Endometrium (tissue), 2 donors: ENCODE measurements around the gene CA7.
"Not testable (repeated sequence)": the region's sequence is repeated elsewhere in the genome, so short reads cannot be mapped to it uniquely, and the experiment has no call there.

ENCODE experiments used
- FAIRE-seq: peaks from 2 replicates; lab custom pipeline; 2012; peaks lifted over from hg19 to GRCh38; lab: Jason Lieb, UNC
- donor health status: control.
- donor health status: control.

Gene CA7

GRCh38 chr16:66846831-66847230, 2.6 kb downstream of the CA7 start:
- FAIRE-seq: no peak

- no peak for FAIRE-seq
These were observed 3.4 kb downstream of the CA7 start for GRCh38 chr16:66847533-66848067.

- FAIRE-seq: no peak
These were observed 4.0 kb downstream of the CA7 start for GRCh38 chr16:66848172-66848571.

- no peak for FAIRE-seq
These were observed 4.8 kb downstream of the CA7 start for GRCh38 chr16:66849021-66849420.

- no peak for FAIRE-seq
These were observed 5.3 kb downstream of the CA7 start for GRCh38 chr16:66849549-66849948.

GRCh38 chr16:66850115-66850815, 6.1 kb downstream of the CA7 start:
- no peak for FAIRE-seq

GRCh38 chr16:66851166-66851964, 7.2 kb downstream of the CA7 start:
- no peak for FAIRE-seq

- FAIRE-seq: no peak
These were observed 9.3 kb downstream of the CA7 start for GRCh38 chr16:66853261-66854139.

GRCh38 chr16:66856184-66856730, 12.0 kb downstream of the CA7 start:
- FAIRE-seq: no peak

- no peak for FAIRE-seq
These were observed 12.6 kb downstream of the CA7 start for GRCh38 chr16:66856801-66857200.

- FAIRE-seq: no peak
These were observed 13.2 kb downstream of the CA7 start for GRCh38 chr16:66857437-66857836.

- no peak for FAIRE-seq
These were observed 14.7 kb downstream of the CA7 start for GRCh38 chr16:66858740-66859396.

GRCh38 chr16:66859397-66860068, 15.3 kb downstream of the CA7 start:
- FAIRE-seq: no peak

- FAIRE-seq: no peak
These were observed 17.9 kb downstream of the CA7 start for GRCh38 chr16:66862023-66862520.

GRCh38 chr16:66863707-66864106, 19.5 kb downstream of the CA7 start:
- FAIRE-seq: no peak

GRCh38 chr16:66869424-66869823, 25.2 kb downstream of the CA7 start:
- no peak for FAIRE-seq

GRCh38 chr16:66871363-66871762, 27.1 kb downstream of the CA7 start:
- not testable (repeated sequence) for FAIRE-seq

- FAIRE-seq: no peak
These were observed 27.6 kb downstream of the CA7 start for GRCh38 chr16:66871840-66872239.

GRCh38 chr16:66872559-66872942, 28.3 kb downstream of the CA7 start:
- FAIRE-seq: no peak

GRCh38 chr16:66872943-66873684, 28.9 kb downstream of the CA7 start:
- FAIRE-seq: peak; percentile 15
